ENCODE results near the gene SPOCK3.
"Not testable (repeated sequence)": the region's sequence is repeated elsewhere in the genome, so short reads cannot be mapped to it uniquely, and the experiment has no call there.

GRCh38 chr4:166739215-166739614 is 495.1 kb downstream of the SPOCK3 start:
- not testable (repeated sequence) for TF ChIP-seq CHCHD3 (CRISPR knock-in tag; IDR thresholded peaks at IDR 0.05); JUNB (CRISPR knock-in tag; IDR thresholded peaks at IDR 0.05; ENCODE audit: borderline replicate concordance); MAZ (IDR thresholded peaks at IDR 0.05; ENCODE audit: borderline replicate concordance, low read depth, low read length); MAZ (CRISPR knock-in tag; IDR thresholded peaks at IDR 0.05; ENCODE audit: low read depth); CTCF (CRISPR knock-in tag; IDR thresholded peaks at IDR 0.05); PBX2 (CRISPR knock-in tag; IDR thresholded peaks at IDR 0.05); ZBTB8A (CRISPR knock-in tag; IDR thresholded peaks at IDR 0.05; ENCODE audit: borderline replicate concordance, low read depth)
